ENCODE results near the gene ITLN2. TPM values are rescaled to one million over a fixed set of nuclear protein-coding genes. Genes with fewer than 3 reads are reported as not detected.

Gene ITLN2
- total and polyA plus RNA-seq, 2 experiments from 2014 or later = not detected

- H3K36me3 ChIP-seq = no peaks in the 10 kb centered on the region
- H3K27me3 ChIP-seq = peaks cover 31% of the 10 kb centered on the region
- H3K4me3 ChIP-seq = peak overlapping the region; percentile 13
- H3K4me1 ChIP-seq (ENCODE audit: low read depth) = no peaks in the 10 kb centered on the region
- H3K9me3 ChIP-seq (ENCODE audit: low read depth) = no peaks in the 10 kb centered on the region
- H3K27ac ChIP-seq = no peak overlapping the region
- peak; percentile 4 for TF ChIP-seq CTCF (IDR thresholded peaks at IDR 0.05; ENCODE audit: low read depth, low read length)
- no peak for DNase-seq (ENCODE audit: low read depth in 1 of 2, low spot score in 1 of 2)
Observed at GRCh38 chr1:160981584-160982411, 27.2 kb upstream of the ITLN2 start.

- Histone ChIP-seq H3K9me3 (ENCODE audit: low read depth) (no peaks in the 10 kb centered on the region), H3K4me3 (no peak overlapping the region), H3K4me1 (ENCODE audit: low read depth) (no peaks in the 10 kb centered on the region), H3K27me3 (peaks cover 31% of the 10 kb centered on the region), H3K27ac (no peak overlapping the region), H3K36me3 (no peaks in the 10 kb centered on the region)
- DNase-seq (ENCODE audit: low read depth in 1 of 2, low spot score in 1 of 2) = no peak
- TF ChIP-seq CTCF (IDR thresholded peaks at IDR 0.05; ENCODE audit: low read depth, low read length) = no peak
Observed at GRCh38 chr1:160979286-160979685, 24.7 kb upstream of the ITLN2 start.

GRCh38 chr1:160978510-160978927 lies 23.9 kb upstream of the ITLN2 start:
- Histone ChIP-seq H3K9me3 (ENCODE audit: low read depth) (no peaks in the 10 kb centered on the region), H3K4me1 (ENCODE audit: low read depth) (no peaks in the 10 kb centered on the region), H3K36me3 (no peaks in the 10 kb centered on the region), H3K27ac (no peak overlapping the region), H3K4me3 (no peak overlapping the region), H3K27me3 (peaks cover 31% of the 10 kb centered on the region)
- TF ChIP-seq CTCF (IDR thresholded peaks at IDR 0.05; ENCODE audit: low read depth, low read length) = no peak
- peak in 1 of 2 donors; percentile 83 for DNase-seq (ENCODE audit: low read depth in 1 of 2, low spot score in 1 of 2)

GRCh38 chr1:160975026-160975425 lies 20.4 kb upstream of the ITLN2 start:
- H3K27me3 ChIP-seq = no peaks in the 10 kb centered on the region
- no peak for DNase-seq (ENCODE audit: low read depth in 1 of 2, low spot score in 1 of 2)
- H3K4me3 ChIP-seq = no peak overlapping the region
- no peaks in the 10 kb centered on the region for H3K9me3 ChIP-seq (ENCODE audit: low read depth)
- H3K4me1 ChIP-seq (ENCODE audit: low read depth) = no peaks in the 10 kb centered on the region
- no peak for TF ChIP-seq CTCF (IDR thresholded peaks at IDR 0.05; ENCODE audit: low read depth, low read length)
- H3K27ac ChIP-seq = no peak overlapping the region
- H3K36me3 ChIP-seq = no peaks in the 10 kb centered on the region

GRCh38 chr1:160973491-160973890 lies 18.9 kb upstream of the ITLN2 start:
- TF ChIP-seq CTCF (IDR thresholded peaks at IDR 0.05; ENCODE audit: low read depth, low read length) = no peak
- Histone ChIP-seq H3K36me3 (no peaks in the 10 kb centered on the region), H3K27me3 (no peaks in the 10 kb centered on the region), H3K27ac (no peak overlapping the region), H3K9me3 (ENCODE audit: low read depth) (no peaks in the 10 kb centered on the region), H3K4me1 (ENCODE audit: low read depth) (no peaks in the 10 kb centered on the region), H3K4me3 (no peak overlapping the region)
- no peak for DNase-seq (ENCODE audit: low read depth in 1 of 2, low spot score in 1 of 2)
